Measurements from ENCODE around the gene CCDC13. TPM values are rescaled to one million over a fixed set of nuclear protein-coding genes. Genes with fewer than 3 reads are reported as not detected.
"Not testable (repeated sequence)": the region's sequence is repeated elsewhere in the genome, so short reads cannot be mapped to it uniquely, and the experiment has no call there.

The CCDC13 gene
- 1.0 and 1.2 TPM in 2 replicates for total RNA-seq
- polyA plus RNA-seq (2012): 0.62 TPM

- DNase-seq (ENCODE audit: low read depth): peak; percentile 91
These were observed at the start of gene CCDC13 for GRCh38 chr3:42772670-42773408. CCDC13 (minus strand) TSS chr3:42773253; CDS start chr3:42758345, 14,908 bp downstream.

GRCh38 chr3:42822828-42823227 is 49.8 kb upstream of the CCDC13 start:
- DNase-seq (ENCODE audit: low read depth): no peak

- DNase-seq (ENCODE audit: low read depth): no peak
These were observed 47.6 kb upstream of the CCDC13 start for GRCh38 chr3:42820746-42821051.

GRCh38 chr3:42819351-42819965 is 46.4 kb upstream of the CCDC13 start:
- DNase-seq (ENCODE audit: low read depth): no peak

- no peak for DNase-seq (ENCODE audit: low read depth)
These were observed 42.8 kb upstream of the CCDC13 start for GRCh38 chr3:42815826-42816225.

GRCh38 chr3:42814914-42815507 is 42.0 kb upstream of the CCDC13 start:
- no peak for DNase-seq (ENCODE audit: low read depth)

- no peak for DNase-seq (ENCODE audit: low read depth)
These were observed 41.2 kb upstream of the CCDC13 start for GRCh38 chr3:42814246-42814645.

GRCh38 chr3:42811118-42811883 is 38.2 kb upstream of the CCDC13 start:
- not testable (repeated sequence) for DNase-seq (ENCODE audit: low read depth)

GRCh38 chr3:42810706-42811105 is 37.7 kb upstream of the CCDC13 start:
- DNase-seq (ENCODE audit: low read depth): not testable (repeated sequence)

- no peak for DNase-seq (ENCODE audit: low read depth)
These were observed 36.1 kb upstream of the CCDC13 start, which contains the start of gene ACKR2 for GRCh38 chr3:42809202-42809601. ACKR2 (plus strand) TSS chr3:42809445; CDS start chr3:42864503, 55,058 bp downstream.

- no peak for DNase-seq (ENCODE audit: low read depth)
These were observed 34.9 kb upstream of the CCDC13 start for GRCh38 chr3:42807929-42808328.

- no peak for DNase-seq (ENCODE audit: low read depth)
These were observed 32.2 kb upstream of the CCDC13 start for GRCh38 chr3:42805141-42805821.

GRCh38 chr3:42804831-42805132 is 31.7 kb upstream of the CCDC13 start:
- no peak for DNase-seq (ENCODE audit: low read depth)

GRCh38 chr3:42804106-42804830 is 31.2 kb upstream of the CCDC13 start, which contains the start of gene HIGD1A:
HIGD1A (minus strand) TSS chr3:42804490; CDS start chr3:42794253, 10,237 bp downstream.
- DNase-seq (ENCODE audit: low read depth): peak; percentile 97

GRCh38 chr3:42803414-42804105 is 30.5 kb upstream of the CCDC13 start:
- DNase-seq (ENCODE audit: low read depth): peak; percentile 51

GRCh38 chr3:42802876-42803413 is 29.9 kb upstream of the CCDC13 start:
- no peak for DNase-seq (ENCODE audit: low read depth)

- no peak for DNase-seq (ENCODE audit: low read depth)
These were observed 28.7 kb upstream of the CCDC13 start for GRCh38 chr3:42801784-42802183.

- DNase-seq (ENCODE audit: low read depth): no peak
These were observed 28.1 kb upstream of the CCDC13 start for GRCh38 chr3:42801048-42801620.

GRCh38 chr3:42800251-42800650 is 27.2 kb upstream of the CCDC13 start:
- DNase-seq (ENCODE audit: low read depth): no peak
